ENCODE data around the gene EPB41L5.

DNA sequence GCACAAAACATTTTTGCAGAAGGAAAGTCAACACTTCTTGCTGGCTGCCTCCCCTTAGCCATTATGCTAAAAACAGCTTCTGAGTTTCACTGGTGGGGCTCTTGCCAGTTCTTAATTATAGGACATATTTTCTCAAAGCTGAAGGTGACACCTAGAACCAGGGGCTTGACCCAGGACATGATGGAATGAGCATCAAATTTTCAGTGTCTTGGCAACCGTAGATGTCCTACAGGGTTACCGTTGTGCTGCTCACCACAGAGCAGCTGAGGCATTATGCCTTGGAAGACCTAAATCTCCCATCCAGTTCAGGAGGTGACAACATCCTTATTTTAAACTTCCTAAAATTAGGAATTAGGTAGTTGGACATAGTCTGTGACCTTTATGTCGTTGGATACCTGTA, 163.6 kb downstream of the EPB41L5 start:
- TF ChIP-seq, protein P1, sequence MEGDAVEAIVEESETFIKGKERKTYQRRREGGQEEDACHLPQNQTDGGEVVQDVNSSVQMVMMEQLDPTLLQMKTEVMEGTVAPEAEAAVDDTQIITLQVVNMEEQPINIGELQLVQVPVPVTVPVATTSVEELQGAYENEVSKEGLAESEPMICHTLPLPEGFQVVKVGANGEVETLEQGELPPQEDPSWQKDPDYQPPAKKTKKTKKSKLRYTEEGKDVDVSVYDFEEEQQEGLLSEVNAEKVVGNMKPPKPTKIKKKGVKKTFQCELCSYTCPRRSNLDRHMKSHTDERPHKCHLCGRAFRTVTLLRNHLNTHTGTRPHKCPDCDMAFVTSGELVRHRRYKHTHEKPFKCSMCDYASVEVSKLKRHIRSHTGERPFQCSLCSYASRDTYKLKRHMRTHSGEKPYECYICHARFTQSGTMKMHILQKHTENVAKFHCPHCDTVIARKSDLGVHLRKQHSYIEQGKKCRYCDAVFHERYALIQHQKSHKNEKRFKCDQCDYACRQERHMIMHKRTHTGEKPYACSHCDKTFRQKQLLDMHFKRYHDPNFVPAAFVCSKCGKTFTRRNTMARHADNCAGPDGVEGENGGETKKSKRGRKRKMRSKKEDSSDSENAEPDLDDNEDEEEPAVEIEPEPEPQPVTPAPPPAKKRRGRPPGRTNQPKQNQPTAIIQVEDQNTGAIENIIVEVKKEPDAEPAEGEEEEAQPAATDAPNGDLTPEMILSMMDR (IDR thresholded peaks at IDR 0.05), result no peak
- no peak for TF ChIP-seq POLR2A (IDR thresholded peaks at IDR 0.05)
- TF ChIP-seq POLR2AphosphoS5 (IDR thresholded peaks at IDR 0.05), result no peak

All from breast epithelium (tissue), 3 donors.